ENCODE results near the gene C11orf21. TPM values are rescaled to one million over a fixed set of nuclear protein-coding genes. Genes with fewer than 3 reads are reported as not detected.

The C11orf21 gene
- total RNA-seq, 1 experiment from 2014 or later = not detected

GRCh38 chr11:2312232-2313042 is 10.7 kb upstream of the C11orf21 start:
- in situ Hi-C loops (cut with HindIII; ENCODE audit: low pct_unique_long_range_greater_than_20kb, low sequenced_read_pairs) = no loop called here
- no peak for DNase-seq (ENCODE audit: low read depth, low spot score)

GRCh38 chr11:2311353-2312133 is 9.8 kb upstream of the C11orf21 start:
- in situ Hi-C loops (cut with HindIII; ENCODE audit: low pct_unique_long_range_greater_than_20kb, low sequenced_read_pairs) = no loop called here
- DNase-seq (ENCODE audit: low read depth, low spot score) = no peak

GRCh38 chr11:2310786-2311352 is 9.2 kb upstream of the C11orf21 start:
- in situ Hi-C loops (cut with HindIII; ENCODE audit: low pct_unique_long_range_greater_than_20kb, low sequenced_read_pairs) = no loop called here
- DNase-seq (ENCODE audit: low read depth, low spot score) = no peak

DNA sequence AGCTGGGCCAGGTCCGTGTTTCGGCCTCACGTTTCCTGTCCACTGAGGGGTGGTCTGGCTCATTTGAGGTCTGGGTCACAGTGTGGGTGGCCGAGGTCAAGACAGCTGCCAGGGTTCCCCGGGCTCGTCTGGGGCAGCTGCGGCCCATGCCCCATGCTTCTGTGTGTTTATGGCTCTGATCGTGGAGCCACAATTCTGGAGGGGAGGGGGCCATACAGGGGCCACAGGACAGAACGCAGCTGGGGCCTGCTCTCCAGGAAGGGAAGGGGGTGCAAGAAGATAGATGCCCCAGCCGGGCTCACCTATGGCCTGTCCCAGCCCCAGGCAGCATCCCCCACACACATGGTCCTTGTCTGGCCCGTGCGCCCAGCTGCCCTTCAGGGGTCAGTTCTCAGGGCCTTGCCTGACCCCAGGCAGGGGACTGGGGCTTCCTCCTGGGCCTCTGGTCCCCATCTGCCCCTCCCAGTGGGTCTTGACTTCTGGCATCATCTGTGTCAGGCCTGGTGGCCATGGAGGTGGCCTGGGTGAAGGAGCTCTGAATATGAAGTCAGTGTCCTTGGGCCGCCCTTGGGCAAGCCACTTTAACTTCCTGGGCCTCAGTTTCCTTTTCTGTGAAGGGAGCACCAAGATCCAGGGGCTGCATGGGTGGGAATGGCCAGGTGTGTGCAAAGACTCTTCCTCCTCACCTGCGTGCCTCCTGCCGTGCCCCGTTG is 8.5 kb upstream of the C11orf21 start:
- DNase-seq (ENCODE audit: low read depth, low spot score) = no peak

GRCh38 chr11:2309251-2310072 is 7.7 kb upstream of the C11orf21 start:
- DNase-seq (ENCODE audit: low read depth, low spot score) = no peak
- in situ Hi-C loops (cut with HindIII; ENCODE audit: low pct_unique_long_range_greater_than_20kb, low sequenced_read_pairs) = no loop called here

More for the DNA sequence above, 8.5 kb upstream of the C11orf21 start:
- in situ Hi-C loops (cut with HindIII; ENCODE audit: low pct_unique_long_range_greater_than_20kb, low sequenced_read_pairs) = no loop called here

- in situ Hi-C loops (cut with HindIII; ENCODE audit: low pct_unique_long_range_greater_than_20kb, low sequenced_read_pairs) = no loop called here
- no peak for DNase-seq (ENCODE audit: low read depth, low spot score)
Observed at GRCh38 chr11:2308713-2309112, 7.0 kb upstream of the C11orf21 start.

GRCh38 chr11:2307501-2308331 is 6.0 kb upstream of the C11orf21 start:
- DNase-seq (ENCODE audit: low read depth, low spot score) = no peak
- in situ Hi-C loops (cut with HindIII; ENCODE audit: low pct_unique_long_range_greater_than_20kb, low sequenced_read_pairs) = no loop called here

- in situ Hi-C loops (cut with HindIII; ENCODE audit: low pct_unique_long_range_greater_than_20kb, low sequenced_read_pairs) = no loop called here
- no peak for DNase-seq (ENCODE audit: low read depth, low spot score)
Observed at GRCh38 chr11:2306877-2307500, 5.3 kb upstream of the C11orf21 start.

- no peak for DNase-seq (ENCODE audit: low read depth, low spot score)
- in situ Hi-C loops (cut with HindIII; ENCODE audit: low pct_unique_long_range_greater_than_20kb, low sequenced_read_pairs) = no loop called here
Observed at GRCh38 chr11:2306452-2306823, 4.7 kb upstream of the C11orf21 start.

DNA sequence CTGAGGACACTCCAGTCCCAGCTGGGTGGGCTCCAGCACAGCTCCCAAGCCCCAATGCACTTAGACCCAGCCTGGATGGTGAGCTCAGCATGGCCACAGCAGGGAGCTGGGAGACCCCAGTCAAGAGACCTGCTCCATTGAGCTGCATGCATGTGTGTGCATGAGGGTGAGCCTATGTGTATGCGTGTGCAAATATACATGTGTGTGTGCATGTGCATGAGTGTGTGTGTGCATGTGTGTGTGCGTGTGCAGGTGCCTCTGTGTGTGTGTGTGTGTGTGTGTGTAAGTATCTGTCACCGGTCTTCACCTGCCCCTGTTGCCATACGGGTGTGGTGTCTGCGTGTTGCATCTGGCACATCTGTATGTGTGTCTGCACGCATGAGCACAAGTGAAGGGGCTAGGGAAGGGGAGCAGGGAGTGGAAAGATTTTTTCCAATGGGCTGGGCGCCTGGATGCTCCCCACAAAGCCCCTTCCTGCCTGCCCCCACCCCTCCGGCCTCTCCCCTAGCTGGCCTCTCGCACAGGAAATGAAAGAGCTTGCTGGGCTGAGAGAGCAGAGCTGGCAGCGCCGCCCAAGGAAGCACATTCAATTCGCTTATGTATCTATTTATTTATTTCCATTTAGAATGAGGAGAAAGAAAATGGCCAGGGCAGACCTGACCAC is 4.2 kb upstream of the C11orf21 start:
- no peak for DNase-seq (ENCODE audit: low read depth, low spot score)
- in situ Hi-C loops (cut with HindIII; ENCODE audit: low pct_unique_long_range_greater_than_20kb, low sequenced_read_pairs) = no loop called here

DNA sequence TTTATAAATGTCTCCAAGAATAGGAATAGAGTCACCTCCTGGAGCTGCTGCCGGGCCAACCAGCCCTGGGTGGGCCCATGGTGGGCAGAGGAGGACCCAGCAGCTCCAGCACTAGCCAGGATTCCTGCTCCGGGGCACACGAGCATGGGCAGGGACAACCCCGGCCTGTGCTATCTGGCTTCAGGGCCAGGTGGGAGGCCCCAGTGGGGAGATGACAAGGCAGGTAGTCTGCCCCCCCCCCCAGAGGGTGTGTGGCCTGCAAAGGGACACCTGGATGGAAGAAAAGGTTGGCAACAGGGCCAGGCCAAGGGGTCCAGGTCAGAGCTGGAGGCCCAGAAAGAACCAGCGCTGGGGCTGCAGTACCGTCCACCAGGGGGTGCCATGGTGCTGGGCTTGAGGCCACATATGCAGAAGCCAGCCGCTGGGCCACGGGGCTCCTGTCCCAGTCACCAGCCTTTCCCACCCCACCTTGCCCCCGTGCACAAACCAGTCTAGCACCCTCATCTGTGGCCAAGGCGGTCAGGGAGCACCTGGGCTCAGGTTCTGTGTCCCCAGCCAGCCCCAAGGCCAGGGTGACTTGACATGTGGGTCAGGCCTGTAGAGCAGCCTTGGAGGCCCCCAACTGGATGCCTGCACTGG is 3.5 kb upstream of the C11orf21 start:
- in situ Hi-C loops (cut with HindIII; ENCODE audit: low pct_unique_long_range_greater_than_20kb, low sequenced_read_pairs) = no loop called here
- peak; percentile 73 for DNase-seq (ENCODE audit: low read depth, low spot score)

GRCh38 chr11:2304506-2305139 is 2.9 kb upstream of the C11orf21 start:
- in situ Hi-C loops (cut with HindIII; ENCODE audit: low pct_unique_long_range_greater_than_20kb, low sequenced_read_pairs) = no loop called here
- DNase-seq (ENCODE audit: low read depth, low spot score) = no peak

- in situ Hi-C loops (cut with HindIII; ENCODE audit: low pct_unique_long_range_greater_than_20kb, low sequenced_read_pairs) = no loop called here
- no peak for DNase-seq (ENCODE audit: low read depth, low spot score)
Observed at GRCh38 chr11:2303627-2304505, 2.1 kb upstream of the C11orf21 start.

Data from SK-MEL-5 (cell line).